Fibroblast of mammary gland (primary cell): Measurements from ENCODE around the gene C20orf173.

Source experiments
- DNase-seq: peaks from one replicate; pipeline ENCODE4 v3.0.0-alpha.2; 2010; ENCODE audit warnings: low read depth
- H3K4me3 ChIP-seq: 2 replicates; pipeline ENCODE4 v1.5.1; 2011; ENCODE audit warnings: low read depth, mild to moderate bottlenecking, low read length, moderate library complexity; ENCODE audit not compliant: control insufficient read depth
- CTCF ChIP-seq: conservative IDR thresholded peaks from 2 replicates; pipeline ENCODE4 v1.5.1; 2011; ENCODE audit warnings: low read depth, low read length, inconsistent platforms; ENCODE audit not compliant: control insufficient read depth, insufficient read depth

C20orf173 gene

GRCh38 chr20:35502352-35502751 is 27.1 kb downstream of the C20orf173 start:
- TF ChIP-seq CTCF = no peak
- no peak for DNase-seq
- no peak overlapping the region for H3K4me3 ChIP-seq

- TF ChIP-seq CTCF = no peak
- no peak overlapping the region for H3K4me3 ChIP-seq
These were observed 30.2 kb downstream of the C20orf173 start for GRCh38 chr20:35499271-35499670.

GRCh38 chr20:35497780-35498189 is 31.7 kb downstream of the C20orf173 start:
- DNase-seq = peak; percentile 60
- TF ChIP-seq CTCF = peak; percentile 23
- H3K4me3 ChIP-seq = no peak overlapping the region

More at GRCh38 chr20:35499271-35499670, 30.2 kb downstream of the C20orf173 start:
- no peak for DNase-seq

- TF ChIP-seq CTCF = no peak
- DNase-seq = no peak
- no peak overlapping the region for H3K4me3 ChIP-seq
These were observed 32.1 kb downstream of the C20orf173 start for GRCh38 chr20:35497320-35497719.

- no peak for TF ChIP-seq CTCF
- DNase-seq = no peak
- no peak overlapping the region for H3K4me3 ChIP-seq
These were observed 33.0 kb downstream of the C20orf173 start for GRCh38 chr20:35496481-35496880.

- DNase-seq = no peak
- TF ChIP-seq CTCF = no peak
- H3K4me3 ChIP-seq = no peak overlapping the region
These were observed 37.1 kb downstream of the C20orf173 start for GRCh38 chr20:35492352-35492751.

GRCh38 chr20:35491823-35492222 is 37.6 kb downstream of the C20orf173 start:
- TF ChIP-seq CTCF = no peak
- no peak for DNase-seq
- no peak overlapping the region for H3K4me3 ChIP-seq
